GM21737 (cell line): ENCODE results near the gene GAPT.

Experiments
- ATAC-seq: cut with Tn5 transposase; IDR thresholded peaks from one replicate; pipeline ENCODE4 v1.9.1; 2021; ENCODE audit warnings: mild to moderate bottlenecking, moderate library complexity; ENCODE audit not compliant: unreplicated experiment

The GAPT gene

GRCh38 chr5:58491216-58491892 is at the start of gene GAPT:
Gene GAPT (plus strand): TSS chr5:58491435. CDS start chr5:58494537, 3,102 bp downstream.
- ATAC-seq, result peak; percentile 73

- ATAC-seq, result no peak
These were observed 46.4 kb upstream of the GAPT start for GRCh38 chr5:58444805-58445204.

- ATAC-seq, result no peak
These were observed 45.2 kb upstream of the GAPT start for GRCh38 chr5:58446024-58446423.

- no peak for ATAC-seq
These were observed 44.0 kb upstream of the GAPT start for GRCh38 chr5:58447226-58447625.

GRCh38 chr5:58450018-58450417 is 41.2 kb upstream of the GAPT start:
- no peak for ATAC-seq

- ATAC-seq, result no peak
These were observed 40.2 kb upstream of the GAPT start for GRCh38 chr5:58450811-58451629.

- ATAC-seq, result no peak
These were observed 39.3 kb upstream of the GAPT start for GRCh38 chr5:58451732-58452565.

- ATAC-seq, result no peak
These were observed 38.5 kb upstream of the GAPT start for GRCh38 chr5:58452566-58453258.

- ATAC-seq, result no peak
These were observed 37.9 kb upstream of the GAPT start for GRCh38 chr5:58453306-58453705.

GRCh38 chr5:58454025-58454424 is 37.2 kb upstream of the GAPT start:
- no peak for ATAC-seq

- ATAC-seq, result no peak
These were observed 36.2 kb upstream of the GAPT start for GRCh38 chr5:58455066-58455465.

GRCh38 chr5:58455480-58455879 is 35.8 kb upstream of the GAPT start:
- ATAC-seq, result no peak

- ATAC-seq, result no peak
These were observed 35.2 kb upstream of the GAPT start for GRCh38 chr5:58456026-58456425.

- no peak for ATAC-seq
These were observed 34.7 kb upstream of the GAPT start for GRCh38 chr5:58456486-58456885.

GRCh38 chr5:58457050-58457449 is 34.2 kb upstream of the GAPT start:
- no peak for ATAC-seq

- ATAC-seq, result no peak
These were observed 33.0 kb upstream of the GAPT start for GRCh38 chr5:58458141-58458742.

GRCh38 chr5:58458743-58459145 is 32.5 kb upstream of the GAPT start:
- no peak for ATAC-seq

- ATAC-seq, result no peak
These were observed 31.9 kb upstream of the GAPT start for GRCh38 chr5:58459146-58460001.

GRCh38 chr5:58460002-58460731 is 31.1 kb upstream of the GAPT start, which contains the start of gene PLK2:
Gene PLK2 (minus strand): TSS chr5:58460086. CDS start chr5:58459959, 127 bp downstream.
- ATAC-seq, result peak; percentile 75
